ENCODE data around the gene PERM1.

PERM1 gene

GRCh38 chr1:925561-926421 lies 56.1 kb downstream of the PERM1 start:
- peak overlapping the region; percentile 20; the same call in 1 of the 2 replicates for H3K4me3 ChIP-seq (ENCODE audit: low read depth, low read length)

More at GRCh38 chr1:925561-926421, 56.1 kb downstream of the PERM1 start:
- H3K4me1 ChIP-seq (ENCODE audit: control insufficient read depth, insufficient read depth, low read length) = peaks cover 9% of the 10 kb centered on the region
- peaks cover 99% of the 10 kb centered on the region for H3K27me3 ChIP-seq (ENCODE audit: control insufficient read depth, insufficient read depth, low read length)
- no peak overlapping the region for H3K27ac ChIP-seq (ENCODE audit: low read depth, low read length)
- no peaks in the 10 kb centered on the region for H3K9me3 ChIP-seq (ENCODE audit: control insufficient read depth, insufficient read depth, low read length)
- no peaks in the 10 kb centered on the region for H3K36me3 ChIP-seq (ENCODE audit: control insufficient read depth, insufficient read depth, low read length)
- H3K9ac ChIP-seq (ENCODE audit: low read depth, low read length) = no peak overlapping the region

Data from HUES48 (cell line).